ENCODE data around the gene COL4A2. TPM values are rescaled to one million over a fixed set of nuclear protein-coding genes. Genes with fewer than 3 reads are reported as not detected.
A peak's percentile ranks its signal among the peaks of the same experiment; 100 is the strongest.

The COL4A2 gene
- polyA plus RNA-seq, 1 experiment = 208 TPM

- CTCF ChIA-PET = interaction anchor here (0.5 to 1.3 kb wide), 4 partner anchors 33 to 155 kb away, joined by 3 to 5 read pairs (median 4); no protein-coding TSS in a partner anchor
- H3K4me3 ChIP-seq (ENCODE audit: low read depth, low read length) = no peak overlapping the region
- POLR2A ChIA-PET = interaction anchor here (0.7 to 2.2 kb wide), 8 partner anchors 17 to 111 kb away, joined by 3 to 12 read pairs (median 4); no protein-coding TSS in a partner anchor
Measured at GRCh38 chr13:110301083-110301482, 6.0 kb upstream of the COL4A2 start.

DNA sequence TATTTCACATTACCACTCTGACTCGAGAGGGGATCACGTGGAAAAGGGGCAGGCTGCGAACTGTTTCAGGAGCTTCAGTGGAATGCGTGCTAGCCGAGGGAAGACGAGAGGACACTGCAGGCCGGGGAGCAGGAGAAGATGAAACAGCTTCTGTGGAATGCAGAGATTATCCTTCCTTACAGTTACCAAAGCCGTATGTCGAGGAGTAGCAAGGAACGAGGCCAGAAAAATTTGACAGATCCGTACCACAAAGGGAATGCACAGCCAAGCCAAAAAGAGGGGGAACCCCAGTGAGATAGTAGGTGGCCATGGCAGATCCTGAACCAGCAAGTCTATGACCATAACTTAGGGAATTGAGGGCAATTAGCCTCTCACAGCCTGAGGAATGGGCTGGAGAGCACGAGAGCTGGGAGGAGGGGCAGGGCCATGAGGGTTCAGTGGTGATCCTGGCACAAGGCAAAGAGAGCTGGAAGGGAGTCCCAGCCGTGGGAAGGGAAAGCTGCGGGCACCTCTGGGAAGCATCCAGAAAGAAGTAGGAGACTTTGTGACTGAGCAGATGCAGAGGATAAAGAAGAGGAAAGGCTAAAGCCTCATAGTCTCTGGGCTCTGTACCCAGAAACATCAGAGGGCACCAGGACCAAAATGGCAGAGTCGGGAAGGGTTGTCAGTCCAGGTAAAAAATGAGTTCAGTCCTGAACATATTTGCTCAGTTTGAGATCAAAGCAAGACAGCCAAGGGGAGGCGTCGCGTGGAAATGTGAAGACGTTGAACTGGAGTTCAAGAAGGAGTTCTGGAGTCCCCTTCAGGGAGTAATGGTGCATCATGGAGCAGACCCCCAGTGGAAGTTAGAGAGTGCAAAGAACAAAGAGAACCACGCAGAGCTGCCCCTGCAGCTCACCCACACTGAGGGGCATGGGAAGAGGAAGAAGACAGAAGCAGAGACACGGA is 5.2 kb upstream of the COL4A2 start:
- no peak for TF ChIP-seq CTCF (IDR thresholded peaks at IDR 0.05; ENCODE audit: low read depth, low read length)
- ChIA-PET POLR2A (interaction anchor here (0.8 to 2.2 kb wide), 6 partner anchors 18 to 110 kb away, joined by 3 to 12 read pairs (median 4); no protein-coding TSS in a partner anchor), CTCF (interaction anchor here (0.5 to 1.4 kb wide), 7 partner anchors 18 to 154 kb away, joined by 3 to 4 read pairs (median 3); no protein-coding TSS in a partner anchor)
- Histone ChIP-seq H3K27me3 (ENCODE audit: control insufficient read depth, insufficient read depth, low read length) (no peaks in the 10 kb centered on the region), H3K4me3 (ENCODE audit: low read depth, low read length) (peak overlapping the region; percentile 33), H3K27ac (ENCODE audit: low read depth, low read length) (peak overlapping the region; percentile 32), H3K9me3 (ENCODE audit: control insufficient read depth, insufficient read depth, low read length) (no peaks in the 10 kb centered on the region; the same call in 1 of the 2 replicates)
- DNase-seq (ENCODE audit: low read depth, low spot score) = peak; percentile 72

More at GRCh38 chr13:110301083-110301482, 6.0 kb upstream of the COL4A2 start:
- DNase-seq (ENCODE audit: low read depth, low spot score) = no peak
- no peak for TF ChIP-seq CTCF (IDR thresholded peaks at IDR 0.05; ENCODE audit: low read depth, low read length)
- Histone ChIP-seq H3K27ac (ENCODE audit: low read depth, low read length) (no peak overlapping the region), H3K9me3 (ENCODE audit: control insufficient read depth, insufficient read depth, low read length) (no peaks in the 10 kb centered on the region; the same call in 1 of the 2 replicates), H3K27me3 (ENCODE audit: control insufficient read depth, insufficient read depth, low read length) (no peaks in the 10 kb centered on the region)

GRCh38 chr13:110302997-110303396 is 4.1 kb upstream of the COL4A2 start:
- no peaks in the 10 kb centered on the region for H3K27me3 ChIP-seq (ENCODE audit: control insufficient read depth, insufficient read depth, low read length)
- POLR2A ChIA-PET = no interaction called here
- no peaks in the 10 kb centered on the region; the same call in 1 of the 2 replicates for H3K9me3 ChIP-seq (ENCODE audit: control insufficient read depth, insufficient read depth, low read length)
- no peak for DNase-seq (ENCODE audit: low read depth, low spot score)
- no peak for TF ChIP-seq CTCF (IDR thresholded peaks at IDR 0.05; ENCODE audit: low read depth, low read length)
- CTCF ChIA-PET = interaction anchor here (0.6 to 1.4 kb wide), 4 partner anchors 19 to 110 kb away, joined by 3 read pairs; no protein-coding TSS in a partner anchor
- no peak overlapping the region for H3K4me3 ChIP-seq (ENCODE audit: low read depth, low read length)
- no peak overlapping the region for H3K27ac ChIP-seq (ENCODE audit: low read depth, low read length)

DNA sequence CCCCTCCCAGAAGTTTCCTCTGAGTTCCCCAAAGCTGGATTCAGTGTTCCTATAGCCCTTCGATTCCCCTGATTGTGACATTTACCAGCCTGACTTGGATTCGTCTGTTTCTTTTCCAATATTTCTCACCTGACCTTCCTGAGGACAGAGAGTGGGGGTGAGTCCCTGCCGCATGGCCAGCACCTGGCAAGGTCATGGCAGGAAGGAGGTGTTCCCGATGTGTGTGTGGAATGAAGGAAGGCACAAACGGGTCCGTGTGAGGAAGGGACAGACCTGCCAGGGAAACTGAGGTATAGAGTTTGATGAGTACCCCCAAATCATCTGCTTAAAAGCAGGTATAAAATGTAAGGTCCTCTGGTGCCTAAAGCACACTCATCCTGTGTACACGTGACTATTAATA is 3.4 kb upstream of the COL4A2 start:
- Histone ChIP-seq H3K9me3 (ENCODE audit: control insufficient read depth, insufficient read depth, low read length) (no peaks in the 10 kb centered on the region; the same call in 1 of the 2 replicates), H3K4me3 (ENCODE audit: low read depth, low read length) (no peak overlapping the region), H3K27me3 (ENCODE audit: control insufficient read depth, insufficient read depth, low read length) (no peaks in the 10 kb centered on the region), H3K27ac (ENCODE audit: low read depth, low read length) (no peak overlapping the region)
- POLR2A ChIA-PET = interaction anchor here (1.1 to 1.9 kb wide), 3 partner anchors 20 to 108 kb away, joined by 4 to 8 read pairs (median 4); no protein-coding TSS in a partner anchor
- CTCF ChIA-PET = interaction anchor here (0.6 kb wide), 1 partner anchor 51 kb away, joined by 3 read pairs; no protein-coding TSS in a partner anchor
- no peak for TF ChIP-seq CTCF (IDR thresholded peaks at IDR 0.05; ENCODE audit: low read depth, low read length)
- no peak for DNase-seq (ENCODE audit: low read depth, low spot score)
